GM18861 (cell line): ENCODE results near the gene JARID2.

ENCODE experiments used
- ATAC-seq: cut with Tn5 transposase; IDR thresholded peaks from one replicate; pipeline ENCODE4 v1.9.1; 2021; ENCODE audit not compliant: unreplicated experiment

The JARID2 gene

DNA sequence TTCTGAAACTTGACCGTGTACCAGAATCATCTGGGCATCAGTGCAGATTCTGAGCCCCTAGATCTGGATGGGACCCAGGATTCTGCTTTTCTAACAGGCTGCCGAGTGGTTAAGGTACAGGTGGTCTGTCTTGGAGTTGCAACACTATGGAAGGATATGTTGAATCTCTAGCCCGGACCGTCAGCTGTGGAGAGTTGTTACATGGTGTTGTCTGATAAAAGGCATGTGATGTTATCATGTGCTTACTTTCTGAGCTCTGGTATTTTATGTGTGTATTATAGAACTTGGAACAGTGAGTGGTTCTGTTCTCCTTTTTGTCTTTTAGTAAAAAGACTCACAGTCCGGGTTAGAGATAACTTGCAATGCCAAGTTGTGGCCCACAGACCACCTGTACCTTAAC, 123.0 kb downstream of the JARID2 start:
- ATAC-seq = no peak

DNA sequence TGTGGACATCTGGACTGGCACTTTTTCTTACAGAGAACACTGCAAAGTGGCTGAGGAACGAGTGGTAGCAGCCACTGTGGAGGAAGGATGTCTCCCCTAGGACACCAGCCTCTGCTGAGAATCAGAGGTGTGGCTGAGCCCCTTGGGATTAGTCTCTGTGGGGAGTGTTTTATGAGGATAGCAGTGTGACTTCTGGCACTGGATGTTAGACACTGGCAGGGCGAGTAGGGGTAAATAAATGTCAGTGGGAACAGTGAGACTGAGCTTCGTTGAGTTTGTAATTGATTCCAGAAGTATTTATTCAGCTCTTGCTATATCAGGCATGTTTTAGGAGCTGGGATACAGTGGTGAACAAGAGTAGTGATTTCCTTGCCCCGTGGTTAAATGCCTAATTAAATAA, 124.0 kb downstream of the JARID2 start:
- no peak for ATAC-seq

DNA sequence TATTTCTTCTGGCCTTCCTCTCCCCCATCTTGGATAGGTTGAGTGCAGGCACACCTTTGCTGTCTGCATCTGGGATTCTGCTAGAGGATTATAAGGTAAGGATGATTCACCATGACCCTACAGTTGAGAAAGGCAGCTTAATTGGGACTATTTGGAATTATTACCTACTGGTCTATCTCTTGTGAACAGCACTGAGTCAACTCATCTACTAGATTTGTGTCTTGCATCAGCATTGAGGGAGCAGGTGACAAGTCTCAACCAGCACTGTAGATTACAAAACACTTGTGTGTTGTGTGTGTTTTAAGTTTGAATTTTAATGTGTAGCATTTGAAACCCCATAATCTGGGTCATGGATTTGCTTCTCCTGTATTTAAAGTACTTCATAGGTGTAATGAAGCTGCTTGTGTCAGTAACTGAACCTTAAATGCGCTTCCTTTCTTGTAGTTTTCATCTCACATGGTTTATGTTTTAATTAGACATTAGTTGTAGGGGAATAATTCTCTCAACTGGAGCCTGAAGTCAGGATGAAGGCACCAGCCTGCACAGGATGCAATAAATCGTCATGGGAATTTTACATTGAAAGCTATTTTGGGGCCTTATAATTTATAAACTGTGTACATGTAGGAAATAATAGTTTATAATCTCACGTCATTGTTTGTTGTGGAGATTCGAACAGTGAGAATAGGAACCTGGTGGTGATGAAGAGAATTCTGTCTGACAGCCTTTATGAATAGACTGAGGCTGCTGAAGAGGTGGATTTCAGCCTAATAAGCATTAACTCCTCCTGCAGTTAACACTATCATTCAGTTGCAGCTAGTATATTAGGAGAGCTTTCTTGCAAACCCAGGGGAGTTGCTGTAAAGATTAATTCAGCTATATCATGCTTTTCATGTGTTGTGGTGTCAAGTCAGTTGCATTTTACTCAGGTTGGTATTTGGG, 125.1 kb downstream of the JARID2 start:
- no peak for ATAC-seq

DNA sequence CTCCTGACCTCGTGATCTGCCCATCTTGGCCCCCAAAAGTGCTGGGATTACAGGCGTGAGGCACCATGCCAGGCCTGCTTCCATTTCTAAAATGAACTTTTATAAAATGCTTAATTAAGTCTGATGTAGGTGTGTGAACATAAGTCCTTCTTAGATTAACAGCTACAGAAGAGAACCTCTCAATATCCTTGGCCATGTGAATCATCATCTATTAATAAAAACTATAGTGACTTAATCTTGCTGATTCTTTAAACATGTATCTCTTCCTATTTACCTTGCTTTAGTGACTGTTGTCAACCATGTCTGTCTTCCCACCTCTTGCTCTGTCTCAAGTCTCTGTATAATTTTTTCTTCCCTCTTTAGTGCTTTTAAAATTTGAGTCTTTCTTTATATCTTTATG, 127.1 kb downstream of the JARID2 start:
- no peak for ATAC-seq

DNA sequence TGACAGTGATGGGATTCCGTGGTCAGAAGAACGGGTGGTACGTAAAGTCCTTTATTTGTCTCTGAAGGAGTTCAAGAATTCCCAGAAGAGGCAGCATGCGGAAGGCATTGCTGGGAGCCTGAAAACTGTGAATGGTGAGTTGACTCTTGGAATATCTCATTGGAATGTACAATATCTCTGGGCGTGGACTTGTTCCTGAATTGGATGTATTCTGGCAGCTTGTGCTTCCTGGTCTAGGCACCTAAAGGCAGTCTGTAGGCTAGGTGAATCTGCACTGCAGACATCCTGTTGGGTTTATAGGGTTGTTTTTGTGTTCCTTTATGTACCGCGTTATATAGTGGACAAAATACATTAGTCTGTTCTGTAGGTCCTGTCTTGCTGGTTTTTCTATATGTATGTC, 128.2 kb downstream of the JARID2 start:
- no peak for ATAC-seq

DNA sequence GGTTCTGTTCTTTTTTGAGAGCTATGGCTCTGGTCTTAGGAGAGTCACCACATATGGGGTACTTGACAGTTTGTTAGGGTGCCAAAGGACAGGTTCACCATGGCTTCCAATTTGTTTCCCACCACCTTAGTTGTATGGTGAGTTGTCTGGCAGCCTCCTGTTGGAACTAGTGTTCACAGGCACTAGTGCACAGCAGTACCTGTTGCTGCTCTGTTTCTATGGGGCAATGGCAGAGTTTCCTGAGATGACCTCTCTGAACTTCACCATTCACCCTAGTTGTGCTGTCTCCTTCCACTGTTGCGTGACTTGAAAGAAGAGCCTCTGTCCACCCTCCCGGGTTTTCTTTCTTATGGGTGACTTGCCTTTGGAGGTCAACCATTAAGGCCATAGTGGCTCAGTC, 129.1 kb downstream of the JARID2 start:
- ATAC-seq = no peak

DNA sequence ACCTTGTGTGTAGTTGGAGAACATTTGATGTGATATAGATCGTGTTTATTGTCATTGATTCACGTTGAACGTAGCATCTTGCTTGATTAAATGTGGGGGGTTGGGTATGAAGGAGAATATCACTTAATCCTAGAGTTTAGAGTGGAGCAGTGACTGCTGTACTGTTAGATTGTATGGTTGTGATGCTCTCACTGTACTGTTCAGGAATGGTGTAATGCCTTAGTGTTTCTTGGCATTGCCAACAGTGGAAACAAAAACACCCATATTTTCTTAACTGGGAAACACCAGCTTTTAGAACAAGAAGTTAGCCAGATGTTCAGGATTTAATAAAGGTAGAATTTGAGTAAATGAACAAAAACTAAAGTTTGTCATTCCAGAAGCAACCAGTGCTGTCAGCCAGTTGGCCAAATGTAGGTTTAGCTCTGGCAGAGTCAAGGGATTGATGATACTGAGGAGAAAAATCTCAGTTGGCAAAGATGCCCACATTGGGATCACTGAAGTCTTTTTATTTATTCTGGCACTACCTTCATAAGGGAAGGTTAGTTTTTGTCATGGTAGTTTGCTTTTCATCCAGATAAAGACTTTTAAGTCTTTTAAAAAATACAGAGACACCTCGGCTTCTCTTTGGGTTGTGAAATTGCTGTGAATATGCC, 129.9 kb downstream of the JARID2 start:
- no peak for ATAC-seq

DNA sequence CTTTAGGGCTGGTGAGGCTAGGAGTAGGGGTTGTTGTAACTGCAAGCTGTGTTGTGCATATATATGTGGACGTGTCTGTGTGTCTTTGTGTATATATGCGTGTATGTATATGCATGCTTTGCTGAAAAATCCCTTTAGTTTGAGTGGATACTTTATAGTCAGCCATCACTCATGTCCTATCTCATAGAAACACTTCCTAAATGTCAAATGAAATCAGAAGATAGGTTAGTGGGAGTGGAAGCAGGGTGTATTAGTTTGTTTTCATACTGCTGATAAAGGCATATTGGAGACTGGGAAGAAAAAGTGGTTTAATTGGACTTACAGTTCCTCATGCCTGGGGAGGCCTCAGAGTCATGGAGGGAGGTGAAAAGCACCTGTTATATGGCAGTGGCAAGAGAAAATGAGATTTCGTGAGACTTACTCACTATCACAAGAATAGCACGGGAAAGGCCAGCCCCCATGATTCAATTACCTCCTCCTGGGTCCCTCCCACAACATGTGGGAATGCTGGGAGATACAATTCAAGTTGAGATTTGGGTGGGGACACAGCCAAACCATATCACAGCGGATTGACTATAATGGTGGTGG, 131.1 kb downstream of the JARID2 start:
- ATAC-seq = no peak

DNA sequence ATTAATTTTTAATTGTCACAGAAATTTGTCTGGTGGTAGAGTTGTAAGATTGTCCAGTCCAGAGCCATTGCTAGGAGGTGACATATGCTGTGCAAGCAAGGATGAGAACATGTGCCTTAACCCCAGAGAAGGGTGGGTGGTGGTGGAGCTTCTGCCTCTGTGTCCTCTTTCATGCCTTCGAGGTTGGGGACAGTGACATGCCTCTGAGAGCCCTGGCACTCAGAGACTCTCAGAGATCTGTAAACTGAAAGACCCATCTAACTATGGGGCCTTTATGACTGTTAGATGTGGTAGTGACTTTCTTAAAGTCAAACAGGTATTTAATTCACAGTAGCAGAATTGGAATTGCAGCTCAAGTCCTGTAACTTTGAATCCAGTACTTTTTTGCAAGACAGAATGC, 132.4 kb downstream of the JARID2 start:
- no peak for ATAC-seq

DNA sequence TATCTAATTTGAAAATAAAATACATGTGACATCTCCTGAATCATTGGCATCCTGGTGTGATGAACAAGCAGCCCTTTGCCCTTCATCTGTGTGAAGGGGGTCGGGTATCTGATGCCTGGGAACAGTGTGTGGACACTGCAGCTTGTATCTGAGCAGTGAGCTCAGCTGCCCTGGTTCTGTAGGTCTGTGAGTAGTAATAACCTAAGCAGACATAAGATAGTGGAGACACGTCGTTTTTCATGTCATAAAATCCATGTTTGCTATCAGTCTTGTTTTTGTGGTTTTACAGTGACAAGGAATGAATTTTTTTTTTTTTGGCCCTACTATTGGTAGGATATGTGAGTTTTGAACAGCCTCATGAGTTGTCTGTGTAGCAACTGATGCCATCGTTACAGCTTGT, 133.0 kb downstream of the JARID2 start:
- no peak for ATAC-seq

DNA sequence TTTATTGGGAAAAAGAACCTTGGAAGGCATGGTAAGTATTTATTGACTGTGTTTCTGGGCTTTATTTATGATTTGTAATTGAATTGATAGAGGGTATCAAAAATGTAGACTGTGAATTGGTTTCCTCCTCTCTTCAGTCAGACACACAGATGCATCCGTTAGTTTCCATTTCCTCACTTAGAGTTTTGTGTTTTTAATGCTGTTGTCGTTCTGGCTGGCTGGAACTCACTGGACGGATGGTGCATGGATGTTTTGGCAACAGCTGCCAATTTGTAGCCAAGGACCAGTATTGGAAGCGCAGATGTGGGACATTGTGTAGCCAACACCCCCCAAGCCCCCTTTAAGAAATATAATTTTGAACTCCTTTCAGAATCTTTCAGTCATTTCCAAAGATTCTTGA, 134.5 kb downstream of the JARID2 start:
- ATAC-seq = no peak

DNA sequence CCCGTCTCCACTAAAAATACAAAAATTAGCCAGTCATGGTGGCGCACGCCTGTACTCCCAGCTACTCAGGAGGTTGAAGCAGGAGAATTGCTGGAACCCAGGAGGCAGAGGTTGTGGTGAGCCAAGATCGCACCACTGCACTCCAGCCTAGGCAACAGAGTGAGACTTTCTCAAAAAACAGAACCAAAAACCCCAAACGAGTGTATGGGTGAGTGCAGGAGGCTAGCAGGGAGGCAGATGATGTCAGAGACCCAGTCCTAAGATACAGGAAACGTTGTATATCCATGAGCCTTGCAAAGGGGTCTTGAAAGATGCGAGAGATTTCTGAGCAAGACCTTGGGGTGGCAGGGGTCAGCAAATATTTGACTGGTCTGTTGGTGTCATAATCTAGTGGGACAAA, 136.2 kb downstream of the JARID2 start:
- no peak for ATAC-seq

DNA sequence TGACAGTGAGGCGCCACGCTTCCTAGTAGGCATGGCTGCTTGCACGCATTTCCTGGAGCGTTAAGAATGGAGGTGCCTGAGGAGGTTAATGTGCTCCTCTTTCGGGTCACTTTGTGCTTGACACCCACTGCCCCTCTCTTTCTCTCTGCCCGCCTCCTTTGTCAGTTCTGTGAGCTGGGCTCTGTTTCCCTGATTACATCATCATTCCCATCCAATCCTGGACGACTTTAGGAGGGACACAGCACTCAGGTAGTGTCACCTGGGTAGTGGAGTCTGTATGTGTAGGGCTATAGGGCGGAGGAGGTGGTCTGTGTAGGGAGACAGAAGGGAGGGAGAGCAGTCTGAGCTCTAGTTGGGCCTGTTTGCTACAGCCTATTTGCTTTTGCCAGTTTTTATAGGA, 136.8 kb downstream of the JARID2 start:
- ATAC-seq = no peak

DNA sequence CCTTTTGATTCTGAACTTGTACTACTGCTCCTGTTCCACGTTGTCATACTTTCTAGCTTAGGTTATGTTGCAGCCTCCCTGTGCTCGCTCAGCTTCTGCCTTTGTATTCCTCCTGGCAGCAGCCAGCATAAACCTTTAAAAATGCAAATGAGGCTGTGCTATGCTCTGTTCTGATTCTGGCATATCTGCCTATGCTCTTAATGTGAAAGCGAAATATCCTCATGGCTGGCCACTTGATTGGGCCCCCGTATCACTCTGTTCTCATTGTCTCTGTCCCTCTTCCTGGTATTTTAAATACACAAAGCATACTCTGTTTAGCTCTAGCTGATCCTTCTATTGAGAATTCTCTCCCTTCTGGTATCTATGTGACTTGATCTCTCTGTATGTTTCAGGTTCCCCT, 139.0 kb downstream of the JARID2 start:
- ATAC-seq = no peak

DNA sequence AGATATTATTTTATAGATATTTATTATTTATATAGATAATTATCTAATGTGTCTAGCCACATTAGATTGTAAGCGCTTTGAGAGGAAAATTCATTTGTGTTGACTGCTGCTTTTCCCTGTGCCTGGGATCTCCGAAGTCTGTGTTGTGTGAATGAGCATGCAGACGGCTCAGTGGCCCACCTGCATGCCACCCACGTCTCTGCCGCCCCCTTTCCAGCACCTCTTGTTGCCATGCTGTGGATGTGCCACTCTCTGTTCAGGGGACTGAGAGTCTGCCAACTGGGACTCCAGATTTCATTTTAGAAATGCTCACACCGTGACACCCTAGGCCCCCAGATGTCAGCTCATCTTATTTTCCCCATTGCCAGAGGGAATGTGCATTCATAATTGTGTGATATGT, 139.7 kb downstream of the JARID2 start:
- ATAC-seq = no peak

DNA sequence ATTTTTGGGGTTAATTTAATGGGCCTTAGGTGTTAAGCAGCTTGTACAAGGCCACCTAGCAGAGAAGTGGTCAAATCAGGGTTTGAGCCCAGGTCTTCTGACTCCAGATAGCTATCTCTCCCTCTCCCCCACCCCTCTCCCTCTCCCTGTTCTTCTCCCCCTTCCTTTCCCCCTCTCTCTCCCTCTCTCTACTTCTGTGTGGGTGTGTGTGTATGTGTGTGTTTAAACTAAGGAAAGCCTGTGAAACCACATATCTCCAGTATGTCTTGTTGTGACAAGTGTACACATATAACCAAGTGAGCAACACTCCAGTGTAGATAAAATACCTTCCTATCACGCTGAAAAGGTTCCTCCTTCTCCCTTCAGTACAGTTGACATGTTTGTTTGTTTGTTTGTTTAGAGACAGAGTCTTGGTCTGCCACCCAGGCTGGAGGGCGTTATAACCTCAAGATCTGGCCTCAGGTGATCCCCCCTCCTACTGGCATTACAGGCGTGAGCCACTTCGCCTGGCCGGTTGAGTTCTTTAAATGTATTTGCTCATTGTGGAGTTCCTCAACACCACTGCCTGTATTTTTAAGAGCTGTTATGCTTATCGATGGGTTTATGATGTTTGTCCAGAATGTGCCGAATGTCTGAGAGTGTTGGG, 140.4 kb downstream of the JARID2 start:
- ATAC-seq = no peak

DNA sequence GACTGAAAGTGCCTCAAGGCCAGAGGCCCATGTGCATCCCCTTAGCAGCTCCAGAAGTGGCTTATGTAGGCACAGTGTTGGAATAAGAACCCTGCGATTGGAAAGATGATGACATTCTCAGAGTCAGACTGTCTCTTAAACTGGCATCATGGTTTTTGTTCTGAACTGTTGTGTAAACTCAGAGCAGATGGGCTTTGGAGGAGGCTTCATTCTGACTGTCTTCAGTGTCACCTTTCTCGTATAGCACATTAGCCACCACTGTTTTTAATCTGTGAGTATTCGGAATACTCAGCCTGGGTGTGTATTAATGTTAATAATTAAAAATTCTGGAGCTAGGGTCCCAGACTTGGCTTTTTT, 140.9 kb downstream of the JARID2 start:
- no peak for ATAC-seq

DNA sequence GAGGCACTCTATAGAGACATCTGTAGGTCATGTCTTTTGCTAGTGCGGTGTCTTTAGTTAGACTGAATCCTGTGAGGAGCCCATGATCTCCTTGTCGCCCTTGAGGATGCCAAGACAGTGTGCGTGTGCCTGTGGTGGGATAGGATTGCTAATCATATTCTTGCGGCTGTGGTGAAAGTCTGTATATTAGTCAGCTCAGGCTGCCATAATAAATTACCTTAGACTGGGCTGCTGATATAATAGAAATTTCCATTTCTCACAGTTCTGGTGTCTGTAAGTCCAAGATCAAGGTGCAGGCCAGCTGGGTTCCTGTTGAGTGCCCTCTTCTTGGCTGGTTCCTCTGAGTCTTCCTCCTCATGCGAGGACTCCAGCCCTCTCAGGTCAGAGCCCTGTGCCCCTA, 141.2 kb downstream of the JARID2 start:
- no peak for ATAC-seq

DNA sequence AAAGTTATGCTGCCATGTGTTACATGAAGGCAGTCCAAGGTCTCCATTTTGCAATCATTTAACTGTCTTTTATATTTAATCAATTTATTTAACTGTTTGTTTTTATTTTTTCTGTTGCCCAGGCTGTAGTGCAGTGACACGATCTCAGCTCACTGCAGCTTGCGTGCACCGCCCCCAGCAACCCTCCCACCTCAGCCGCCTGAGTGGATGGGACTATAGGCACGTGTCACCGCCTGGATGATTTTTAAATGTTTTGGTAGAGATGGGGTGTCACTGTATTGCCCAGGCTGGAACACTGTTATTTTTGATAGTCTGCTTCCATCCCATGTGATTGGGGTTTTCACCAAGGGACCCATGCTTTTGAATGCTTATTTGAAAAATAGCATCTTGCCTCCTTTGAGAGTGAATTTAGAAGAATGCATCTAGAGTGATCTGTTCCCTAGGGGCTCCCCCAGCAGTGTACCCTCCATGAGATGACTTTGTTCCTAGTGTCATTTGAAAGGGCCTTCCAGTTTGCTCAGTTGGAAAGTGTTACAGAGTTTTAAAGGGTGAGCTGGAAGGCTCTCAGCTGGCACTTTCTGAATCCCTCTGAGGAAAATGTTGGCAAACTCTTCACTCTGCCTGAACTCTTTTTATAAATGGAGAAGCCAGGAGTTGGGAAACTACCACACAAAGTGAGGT, 143.4 kb downstream of the JARID2 start:
- ATAC-seq = no peak

DNA sequence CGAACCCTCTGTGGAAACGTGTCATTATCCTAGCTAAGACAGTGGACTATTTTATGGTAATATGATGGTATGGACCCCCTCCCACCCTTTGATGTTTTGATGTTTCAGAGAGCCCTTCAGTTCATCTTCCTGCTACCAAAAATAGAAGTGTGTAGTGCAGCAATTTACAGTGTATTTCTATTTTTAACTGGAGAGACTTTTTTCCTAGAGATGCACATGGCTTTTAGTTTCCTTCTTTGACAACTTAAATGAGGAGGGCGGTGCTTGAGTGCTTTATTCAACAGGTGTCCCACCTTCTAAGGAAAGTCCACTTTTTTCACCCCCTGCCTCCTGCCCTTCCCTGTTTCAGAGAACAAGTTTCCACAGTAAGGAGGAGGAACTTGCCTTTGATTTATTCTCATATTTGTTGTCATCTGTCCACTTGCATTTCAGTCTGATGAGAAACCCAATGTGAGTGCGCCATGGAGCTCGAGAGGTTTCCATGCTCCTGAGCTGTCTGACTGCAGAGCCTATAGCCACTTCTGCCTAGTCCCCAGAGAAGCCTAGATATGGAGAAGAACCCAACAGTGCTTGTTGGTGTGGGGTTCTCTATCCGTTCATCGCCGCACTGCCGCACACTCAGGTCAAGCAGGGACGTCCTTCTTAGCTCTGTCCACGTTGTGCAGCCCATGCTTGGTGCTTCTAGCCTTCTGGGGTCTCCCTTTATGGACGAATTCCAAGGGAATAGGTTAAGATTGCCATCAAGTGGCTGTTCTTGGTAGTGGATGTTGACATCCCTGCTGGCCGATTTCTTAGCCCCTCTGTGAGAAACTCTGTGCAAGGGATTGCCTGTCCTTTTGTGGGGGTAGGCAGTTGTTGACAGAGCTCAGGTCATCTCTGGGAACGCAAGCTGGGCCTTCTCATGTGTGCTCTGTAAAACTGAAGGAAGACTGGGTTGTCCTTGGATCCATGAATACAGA, 144.2 kb downstream of the JARID2 start:
- no peak for ATAC-seq
